ENCODE results near the gene XPO6.

XPO6 gene

GRCh38 chr16:28166394-28167208, 45.2 kb downstream of the XPO6 start:
- no peak overlapping the region for H3K4me3 ChIP-seq (ENCODE audit: low read length)
- peak; percentile 90 for DNase-seq (ENCODE audit: low read depth)
- TF ChIP-seq, protein P1, sequence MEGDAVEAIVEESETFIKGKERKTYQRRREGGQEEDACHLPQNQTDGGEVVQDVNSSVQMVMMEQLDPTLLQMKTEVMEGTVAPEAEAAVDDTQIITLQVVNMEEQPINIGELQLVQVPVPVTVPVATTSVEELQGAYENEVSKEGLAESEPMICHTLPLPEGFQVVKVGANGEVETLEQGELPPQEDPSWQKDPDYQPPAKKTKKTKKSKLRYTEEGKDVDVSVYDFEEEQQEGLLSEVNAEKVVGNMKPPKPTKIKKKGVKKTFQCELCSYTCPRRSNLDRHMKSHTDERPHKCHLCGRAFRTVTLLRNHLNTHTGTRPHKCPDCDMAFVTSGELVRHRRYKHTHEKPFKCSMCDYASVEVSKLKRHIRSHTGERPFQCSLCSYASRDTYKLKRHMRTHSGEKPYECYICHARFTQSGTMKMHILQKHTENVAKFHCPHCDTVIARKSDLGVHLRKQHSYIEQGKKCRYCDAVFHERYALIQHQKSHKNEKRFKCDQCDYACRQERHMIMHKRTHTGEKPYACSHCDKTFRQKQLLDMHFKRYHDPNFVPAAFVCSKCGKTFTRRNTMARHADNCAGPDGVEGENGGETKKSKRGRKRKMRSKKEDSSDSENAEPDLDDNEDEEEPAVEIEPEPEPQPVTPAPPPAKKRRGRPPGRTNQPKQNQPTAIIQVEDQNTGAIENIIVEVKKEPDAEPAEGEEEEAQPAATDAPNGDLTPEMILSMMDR (IDR thresholded peaks at IDR 0.05; ENCODE audit: insufficient read depth, low read depth, low read length, missing control alignments): no peak

GRCh38 chr16:28165598-28165997, 46.2 kb downstream of the XPO6 start:
- no peak overlapping the region for H3K4me3 ChIP-seq (ENCODE audit: low read length)
- no peak for DNase-seq (ENCODE audit: low read depth)
- TF ChIP-seq, protein P1 (IDR thresholded peaks at IDR 0.05; ENCODE audit: insufficient read depth, low read depth, low read length, missing control alignments): no peak

DNA sequence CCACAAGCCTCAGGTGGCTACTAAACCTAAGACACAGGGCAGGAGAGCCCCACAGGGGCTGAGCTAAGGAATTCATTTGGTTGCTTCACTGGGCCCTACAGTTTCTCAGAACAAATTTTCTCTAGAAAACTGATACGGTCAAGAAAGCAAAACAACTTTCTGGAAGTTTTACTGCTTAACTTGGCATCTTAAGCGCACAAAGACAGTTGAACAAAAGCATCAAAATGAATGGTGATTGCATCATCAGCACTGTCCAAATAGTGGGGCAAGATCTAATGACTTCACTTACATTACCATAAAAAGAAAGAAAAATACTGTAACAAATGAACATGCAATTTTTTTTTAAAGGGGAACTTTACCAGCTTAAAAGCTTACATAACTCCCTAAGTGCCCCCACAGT, 47.6 kb downstream of the XPO6 start:
- TF ChIP-seq, protein P1 (IDR thresholded peaks at IDR 0.05; ENCODE audit: insufficient read depth, low read depth, low read length, missing control alignments): no peak
- peak; percentile 40 for DNase-seq (ENCODE audit: low read depth)
- H3K4me3 ChIP-seq (ENCODE audit: low read length): no peak overlapping the region

- TF ChIP-seq, protein P1 (IDR thresholded peaks at IDR 0.05; ENCODE audit: insufficient read depth, low read depth, low read length, missing control alignments): no peak
- no peak for DNase-seq (ENCODE audit: low read depth)
- H3K4me3 ChIP-seq (ENCODE audit: low read length): no peak overlapping the region
Observed at GRCh38 chr16:28163699-28164098, 48.1 kb downstream of the XPO6 start.

DNA sequence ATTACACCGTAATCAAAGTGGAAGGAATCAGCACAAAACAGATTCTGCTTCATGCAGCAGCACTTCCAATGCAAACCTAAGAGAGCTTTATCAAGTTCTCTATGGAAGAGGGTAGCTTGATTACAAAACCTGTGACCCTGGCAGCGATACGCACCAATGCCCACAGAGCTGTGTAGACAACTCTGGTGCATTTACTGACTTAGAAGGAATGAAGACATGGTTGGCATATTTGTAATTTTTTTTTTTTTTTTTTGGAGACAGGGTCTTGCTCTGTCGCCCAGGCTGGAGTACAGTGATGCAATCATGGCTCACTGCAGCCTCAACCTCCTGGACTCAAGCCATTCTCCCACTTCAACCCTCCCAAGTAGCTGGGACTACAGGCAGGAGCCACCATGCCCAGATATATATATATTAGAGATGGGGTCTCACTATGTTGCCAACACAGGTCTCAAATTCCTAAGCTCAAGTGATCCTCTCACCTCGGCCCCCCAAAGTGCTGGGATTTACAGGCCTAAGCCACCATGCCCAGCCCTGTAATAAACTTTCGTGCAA, 49.4 kb downstream of the XPO6 start:
- no peak for DNase-seq (ENCODE audit: low read depth)
- TF ChIP-seq, protein P1 (IDR thresholded peaks at IDR 0.05; ENCODE audit: insufficient read depth, low read depth, low read length, missing control alignments): no peak
- H3K4me3 ChIP-seq (ENCODE audit: low read length): no peak overlapping the region

DNA sequence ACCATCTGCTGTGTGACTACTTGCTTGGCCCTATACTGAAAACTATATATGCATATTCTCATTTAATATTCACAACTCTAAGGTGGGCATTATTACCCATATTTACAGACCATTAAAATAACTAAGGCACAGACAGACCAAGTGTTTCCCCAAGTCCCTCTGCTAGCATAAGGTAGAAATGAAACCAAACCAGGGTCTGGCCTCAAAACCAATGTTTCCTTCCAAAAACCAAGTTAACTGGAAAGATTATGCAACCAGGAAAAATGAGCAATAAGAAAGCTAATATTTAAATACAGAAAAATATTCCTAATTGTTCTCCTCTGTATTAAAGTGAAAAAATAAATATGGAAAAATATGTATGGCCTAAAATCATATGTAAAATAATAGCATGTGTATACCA, 50.1 kb downstream of the XPO6 start:
- no peak overlapping the region for H3K4me3 ChIP-seq (ENCODE audit: low read length)
- DNase-seq (ENCODE audit: low read depth): no peak
- TF ChIP-seq, protein P1 (IDR thresholded peaks at IDR 0.05; ENCODE audit: insufficient read depth, low read depth, low read length, missing control alignments): no peak
